IMR-90 (cell line): ENCODE results near the gene CWF19L1. TPM values are rescaled to one million over a fixed set of nuclear protein-coding genes. Genes with fewer than 3 reads are reported as not detected.

Experiments used
- ATAC-seq: fragments of 200-7000 bp; cut with Tn5 transposase; 2 replicates; pipeline ENCODE4 v1.9.1; 2020; ENCODE audit warnings: low read depth, mild to moderate bottlenecking, moderate library complexity
- BruUV-seq: library from RNA; stranded (reverse); fragments of 400-500 nt; replicated peaks from 2 replicates; lab custom pipeline; 2021; lab: Mats Ljungman, UMichigan
- CTCF ChIA-PET: fragments of 300-600 bp; formaldehyde crosslinking; extraction: SDS; loops from one replicate; lab custom pipeline; 2021; ENCODE audit warnings: antibody characterized with exemption; lab: Yijun Ruan, JAX
- POLR2A ChIA-PET: fragments of 300-600 bp; sonication (Branson Sonifier 250); formaldehyde crosslinking; loops from one replicate; lab custom pipeline; 2022; ENCODE audit warnings: antibody characterized with exemption; ENCODE audit not compliant: unreplicated experiment; lab: Charles Lee
- DNase-seq: peaks from one replicate; pipeline ENCODE4 v3.0.0; 2013
- H2AFZ ChIP-seq: replicated peaks from 2 replicates; pipeline ENCODE3; 2013; ENCODE audit warnings: low read length, mild to moderate bottlenecking; ENCODE audit not compliant: poor library complexity
- H2AK5ac ChIP-seq: 2 replicates; pipeline ENCODE4 v1.6.1; 2013; ENCODE audit warnings: low read depth, low read length, inconsistent platforms
- H2AK9ac ChIP-seq: replicated peaks from 2 replicates; pipeline ENCODE3; 2013; ENCODE audit warnings: mild to moderate bottlenecking, low read depth, low read length, moderate library complexity; ENCODE audit not compliant: poor library complexity
- H2BK120ac ChIP-seq: 2 replicates; pipeline ENCODE4 v1.6.1; 2013; ENCODE audit warnings: low read depth, low read length, inconsistent platforms
- H2BK15ac ChIP-seq: 3 replicates; pipeline ENCODE4 v1.6.1; 2013; ENCODE audit warnings: low read depth, low read length, inconsistent platforms
- H2BK20ac ChIP-seq: 2 replicates; pipeline ENCODE4 v1.6.1; 2013; ENCODE audit warnings: low read depth, mild to moderate bottlenecking, inconsistent platforms, low read length, moderate library complexity
- H2BK5ac ChIP-seq: 2 replicates; pipeline ENCODE4 v1.6.1; 2013; ENCODE audit warnings: mild to moderate bottlenecking, low read depth, low read length, inconsistent platforms; ENCODE audit not compliant: poor library complexity, severe bottlenecking
- H3K14ac ChIP-seq: replicated peaks from 2 replicates; pipeline ENCODE4 v1.6.1; 2013; ENCODE audit warnings: low read depth, low read length, inconsistent platforms
- H3K18ac ChIP-seq: 2 replicates; pipeline ENCODE4 v1.6.1; 2013; ENCODE audit warnings: low read depth, low read length, control low read depth
- H3K23ac ChIP-seq: 2 replicates; pipeline ENCODE4 v1.6.1; 2013; ENCODE audit warnings: low read depth, low read length, inconsistent platforms
- H3K27ac ChIP-seq: 2 replicates; pipeline ENCODE4 v1.5.1; 2013; ENCODE audit warnings: mild to moderate bottlenecking, control low read depth, low read length; ENCODE audit not compliant: insufficient read depth
- H3K27me3 ChIP-seq: 2 replicates; pipeline ENCODE4 v1.6.1; 2013; ENCODE audit warnings: low read length; ENCODE audit not compliant: control insufficient read depth, insufficient read depth
- H3K36me3 ChIP-seq: 2 replicates; pipeline ENCODE4 v1.6.1; 2013; ENCODE audit warnings: low read length, mixed read lengths; ENCODE audit not compliant: control insufficient read depth, insufficient read depth
- H3K4ac ChIP-seq: 2 replicates; pipeline ENCODE4 v1.6.1; 2013; ENCODE audit warnings: low read depth, low read length, inconsistent platforms
- H3K4me1 ChIP-seq: 2 replicates; pipeline ENCODE4 v1.6.1; 2013; ENCODE audit warnings: low read length, mixed read lengths; ENCODE audit not compliant: control insufficient read depth, insufficient read depth
- H3K4me2 ChIP-seq: 2 replicates; pipeline ENCODE4 v1.6.1; 2013; ENCODE audit warnings: low read depth, mild to moderate bottlenecking, control low read depth, low read length, moderate library complexity
- H3K4me3 ChIP-seq: 2 replicates; pipeline ENCODE4 v1.5.1; 2013; ENCODE audit warnings: low read depth, mild to moderate bottlenecking, control low read depth, low read length, moderate library complexity; ENCODE audit not compliant: insufficient read depth
- H3K56ac ChIP-seq: 2 replicates; pipeline ENCODE4 v1.6.1; 2013; ENCODE audit warnings: low read length, inconsistent platforms; ENCODE audit not compliant: insufficient read depth; ENCODE audit errors: extremely low read depth
- H3K79me1 ChIP-seq, 2 experiments: 2 replicates each; pipeline ENCODE4 v1.6.1; 2013; ENCODE audit warnings: low read length in 2 of 2, inconsistent platforms in 1 of 2, low read depth in 1 of 2
- H3K9ac ChIP-seq: 2 replicates; pipeline ENCODE4 v1.6.1; 2013; ENCODE audit warnings: low read depth, low read length, control low read depth
- H3K9me1 ChIP-seq: 2 replicates; pipeline ENCODE4 v1.6.1; 2013; ENCODE audit warnings: low read length, inconsistent platforms; ENCODE audit not compliant: insufficient read depth
- H3K9me3 ChIP-seq: 2 replicates; pipeline ENCODE4 v1.6.1; 2013; ENCODE audit warnings: low read length; ENCODE audit not compliant: control insufficient read depth, insufficient read depth
- H4K20me1 ChIP-seq: 2 replicates; pipeline ENCODE4 v1.6.1; 2013; ENCODE audit warnings: low read length, inconsistent platforms; ENCODE audit not compliant: insufficient read depth
- H4K5ac ChIP-seq: 2 replicates; pipeline ENCODE4 v1.6.1; 2013; ENCODE audit warnings: mild to moderate bottlenecking, low read depth, low read length, control low read depth
- H4K8ac ChIP-seq, 2 experiments: 2 replicates each; pipeline ENCODE4 v1.6.1; 2013; ENCODE audit warnings: low read depth in 2 of 2, low read length in 2 of 2, control low read depth in 1 of 2, inconsistent platforms in 1 of 2
- H4K91ac ChIP-seq: 2 replicates; pipeline ENCODE4 v1.6.1; 2013; ENCODE audit warnings: low read depth, low read length, inconsistent platforms; ENCODE audit not compliant: insufficient read depth
- BHLHE40 ChIP-seq: fragments of 150-350 bp; IDR thresholded peaks from 2 replicates; pipeline ENCODE4 v1.6.1; 2016; ENCODE audit warnings: mild to moderate bottlenecking, low read depth, low read length
- CEBPB ChIP-seq: IDR thresholded peaks from 2 replicates; pipeline ENCODE4 v1.6.1; 2012; ENCODE audit warnings: low read depth, low read length, improper control_type of control experiment
- POLR2A ChIP-seq: IDR thresholded peaks from 2 replicates; pipeline ENCODE4 v1.6.1; 2012; ENCODE audit warnings: mild to moderate bottlenecking, low read depth, low read length
- RCOR1 ChIP-seq: IDR thresholded peaks from 2 replicates; pipeline ENCODE4 v1.6.1; 2012; ENCODE audit warnings: mild to moderate bottlenecking, low read length, improper control_type of control experiment; ENCODE audit not compliant: insufficient replicate concordance
- RFX5 ChIP-seq: IDR thresholded peaks from 2 replicates; pipeline ENCODE4 v1.8.0; 2012; ENCODE audit warnings: low read depth, mild to moderate bottlenecking, low read length, moderate library complexity
- SMC3 ChIP-seq: fragments of 150-350 bp; IDR thresholded peaks from 2 replicates; pipeline ENCODE4 v1.6.1; 2016; ENCODE audit warnings: low read depth, mild to moderate bottlenecking, antibody characterized with exemption, low read length, moderate library complexity
- WGBS, 2 experiments: methylation state at CpG; one replicate each; pipeline versions ENCODE4 v1.1.5 to v1.1.7; 2013; ENCODE audit warnings: missing lambda C conversion rate in 2 of 2; ENCODE audit not compliant: insufficient read length in 1 of 2; ENCODE audit errors: extremely low coverage in 2 of 2; 5-methylcytosine and 5-hydroxymethylcytosine counted together
- dilution Hi-C: fragments of 300-500 bp; cut with HindIII; formaldehyde crosslinking; loops from one replicate; pipeline ENCODE4 v1.14.3; 2018; ENCODE audit warnings: low sequenced_read_pairs; ENCODE audit not compliant: unreplicated experiment
- in situ Hi-C: fragments of 300-500 bp; cut with MboI; formaldehyde crosslinking; loops from 3 replicates; pipeline ENCODE4 v1.14.3; 2019; ENCODE audit warnings: low sequenced_read_pairs, inconsistent platforms, mixed read lengths
- intact Hi-C: fragments of 100-400 bp; cut with micrococcal nuclease; formaldehyde crosslinking; loops from 2 replicates; pipeline ENCODE4 v1.10.0; 2022
- polyA plus RNA-seq, 3 experiments: library from polyadenylated mRNA; depleted of rRNA; stranded (reverse); fragments of >200 nt; gene quantifications; 2 replicates each; pipeline ENCODE4 v1.2.3, GENCODE V29; 2012; ENCODE audit warnings: low replicate concordance in 1 of 3
- total RNA-seq: library from RNA; depleted of rRNA; stranded (reverse); fragments of >200 nt; gene quantifications from 2 replicates; pipeline ENCODE4 v1.2.3, GENCODE V29; 2012
- TF ChIP-seq, protein P1 (sequence below): conservative IDR thresholded peaks from 2 replicates; pipeline ENCODE4 v1.5.1; 2012; ENCODE audit warnings: mild to moderate bottlenecking, low read depth, low read length, improper control_type of control experiment
- TF ChIP-seq, protein P2 (sequence below): fragments of 150-350 bp; IDR thresholded peaks from 2 replicates; pipeline ENCODE4 v1.6.1; 2016; ENCODE audit warnings: low read depth, mild to moderate bottlenecking, low read length, moderate library complexity, borderline replicate concordance

Gene CWF19L1
- total and polyA plus RNA-seq, 2 of the 4 experiments (the other 2 are of a cell fraction), result 10.2 to 30.8 TPM

DNA sequence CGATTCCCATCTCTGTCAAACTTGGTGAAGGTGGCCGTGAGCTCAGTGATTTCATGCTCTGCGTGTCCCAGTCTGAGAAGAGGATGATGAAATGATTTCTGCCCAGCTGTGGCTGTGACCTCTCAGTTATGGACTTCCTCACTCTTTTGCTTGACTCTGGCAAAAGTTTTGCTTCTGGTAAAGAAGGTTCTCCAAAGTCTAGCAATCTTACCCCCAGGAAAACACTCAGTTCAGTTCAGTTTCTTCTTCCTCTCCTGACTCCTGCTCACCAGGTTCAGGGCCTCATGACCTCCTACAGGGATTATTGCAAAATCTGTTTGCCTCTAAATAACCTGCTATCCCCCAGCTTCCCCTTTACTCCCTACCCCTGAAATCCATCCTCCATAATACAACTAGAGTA lies 23.9 kb upstream of the CWF19L1 start:
- Histone ChIP-seq H3K27me3 (peaks cover 27% of the 10 kb centered on the region), H2BK120ac (no peak overlapping the region), H3K27ac (no peak overlapping the region), H3K4me3 (no peak overlapping the region), H4K20me1 (no peaks in the 10 kb centered on the region), H4K8ac (no peak overlapping the region), H2AFZ (no peak overlapping the region), H2BK5ac (no peak overlapping the region), H3K56ac (no peak overlapping the region), H3K23ac (no peak overlapping the region), H3K4ac (no peak overlapping the region), H3K4me2 (no peak overlapping the region), H3K14ac (no peak overlapping the region), H3K79me1 (peaks cover 0 to under 1% of the 10 kb centered on the region in 2 experiments; a peak in 1 of 4 replicates), H2BK15ac (no peak overlapping the region), H3K9ac (no peak overlapping the region), H4K5ac (no peak overlapping the region), H3K9me1 (no peaks in the 10 kb centered on the region), H2AK9ac (no peak overlapping the region), H4K91ac (no peak overlapping the region), H2AK5ac (no peak overlapping the region), H3K36me3 (no peaks in the 10 kb centered on the region), H3K9me3 (no peaks in the 10 kb centered on the region), H3K18ac (no peak overlapping the region), H2BK20ac (no peak overlapping the region), H3K4me1 (no peaks in the 10 kb centered on the region)
- intact Hi-C loops (no loop called here), in situ Hi-C loops (no loop called here), dilution Hi-C loops (no loop called here)
- CTCF ChIA-PET, result no interaction called here
- TF ChIP-seq RFX5, result no peak
- TF ChIP-seq, protein P1, sequence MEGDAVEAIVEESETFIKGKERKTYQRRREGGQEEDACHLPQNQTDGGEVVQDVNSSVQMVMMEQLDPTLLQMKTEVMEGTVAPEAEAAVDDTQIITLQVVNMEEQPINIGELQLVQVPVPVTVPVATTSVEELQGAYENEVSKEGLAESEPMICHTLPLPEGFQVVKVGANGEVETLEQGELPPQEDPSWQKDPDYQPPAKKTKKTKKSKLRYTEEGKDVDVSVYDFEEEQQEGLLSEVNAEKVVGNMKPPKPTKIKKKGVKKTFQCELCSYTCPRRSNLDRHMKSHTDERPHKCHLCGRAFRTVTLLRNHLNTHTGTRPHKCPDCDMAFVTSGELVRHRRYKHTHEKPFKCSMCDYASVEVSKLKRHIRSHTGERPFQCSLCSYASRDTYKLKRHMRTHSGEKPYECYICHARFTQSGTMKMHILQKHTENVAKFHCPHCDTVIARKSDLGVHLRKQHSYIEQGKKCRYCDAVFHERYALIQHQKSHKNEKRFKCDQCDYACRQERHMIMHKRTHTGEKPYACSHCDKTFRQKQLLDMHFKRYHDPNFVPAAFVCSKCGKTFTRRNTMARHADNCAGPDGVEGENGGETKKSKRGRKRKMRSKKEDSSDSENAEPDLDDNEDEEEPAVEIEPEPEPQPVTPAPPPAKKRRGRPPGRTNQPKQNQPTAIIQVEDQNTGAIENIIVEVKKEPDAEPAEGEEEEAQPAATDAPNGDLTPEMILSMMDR, result no peak
- TF ChIP-seq BHLHE40, result no peak
- no peak for TF ChIP-seq RCOR1
- no peak for TF ChIP-seq POLR2A
- no peak for TF ChIP-seq CEBPB
- TF ChIP-seq, protein P2, sequence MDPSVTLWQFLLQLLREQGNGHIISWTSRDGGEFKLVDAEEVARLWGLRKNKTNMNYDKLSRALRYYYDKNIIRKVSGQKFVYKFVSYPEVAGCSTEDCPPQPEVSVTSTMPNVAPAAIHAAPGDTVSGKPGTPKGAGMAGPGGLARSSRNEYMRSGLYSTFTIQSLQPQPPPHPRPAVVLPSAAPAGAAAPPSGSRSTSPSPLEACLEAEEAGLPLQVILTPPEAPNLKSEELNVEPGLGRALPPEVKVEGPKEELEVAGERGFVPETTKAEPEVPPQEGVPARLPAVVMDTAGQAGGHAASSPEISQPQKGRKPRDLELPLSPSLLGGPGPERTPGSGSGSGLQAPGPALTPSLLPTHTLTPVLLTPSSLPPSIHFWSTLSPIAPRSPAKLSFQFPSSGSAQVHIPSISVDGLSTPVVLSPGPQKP, result no peak
- no peak for TF ChIP-seq SMC3
- BruUV-seq, result no TSS peak
- no peak for ATAC-seq
- POLR2A ChIA-PET, result no interaction called here
- no peak for DNase-seq
- 20% methylated on average over 1 of the region's 3 CpGs; no CpG with 5 or more reads in 1 of the 2 experiments for WGBS, 2 experiments
